HCEC 1CT (cell line): ENCODE measurements around the gene RTN4RL2.
A peak's percentile ranks its signal among the peaks of the same experiment; 100 is the strongest.

Experiments used
- DNase-seq: peaks from one replicate; pipeline ENCODE4 v3.0.0-alpha.2; 2017

Gene RTN4RL2

DNA sequence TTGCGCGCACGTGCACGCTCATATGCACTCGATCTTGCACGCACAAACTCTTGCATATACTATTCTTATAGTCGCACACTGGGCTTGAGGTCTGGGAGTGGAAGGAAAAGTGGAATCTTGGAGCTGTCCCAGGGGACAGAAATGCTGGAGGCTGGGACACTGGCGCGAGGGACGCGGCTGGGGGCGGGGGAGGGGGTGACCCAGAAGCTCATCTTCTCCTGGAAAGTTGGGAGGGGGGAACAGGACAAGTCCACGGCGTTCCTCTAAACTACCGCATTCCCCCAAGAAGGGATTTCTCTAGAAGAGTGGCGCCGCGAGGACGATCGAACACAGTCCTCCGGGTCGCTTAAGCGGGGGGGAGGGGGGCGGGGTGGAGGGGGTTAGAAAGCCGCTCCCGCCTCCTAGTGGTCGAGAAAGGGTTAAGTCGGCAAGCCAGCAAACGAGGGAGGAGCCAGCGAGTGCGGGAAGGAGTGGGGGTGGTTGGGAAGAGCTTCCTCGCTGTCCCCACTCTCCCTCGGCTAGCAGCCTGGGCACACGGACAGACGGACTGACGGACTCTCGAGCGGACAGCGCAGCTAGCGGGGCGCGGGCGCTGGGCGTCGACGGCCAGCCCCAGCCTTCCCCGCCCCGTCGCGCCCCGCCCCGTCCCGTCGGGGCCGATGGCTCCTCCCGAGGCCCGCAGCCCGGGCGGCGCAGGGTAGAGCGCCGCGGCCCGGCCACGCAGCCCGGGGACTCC, at the start of gene RTN4RL2:
Gene RTN4RL2, plus strand, starts transcription at position 507 of the 736 bp plus-strand sequence. CDS start 338 bp downstream, outside the sequence.
- peak; percentile 61 for DNase-seq

DNA sequence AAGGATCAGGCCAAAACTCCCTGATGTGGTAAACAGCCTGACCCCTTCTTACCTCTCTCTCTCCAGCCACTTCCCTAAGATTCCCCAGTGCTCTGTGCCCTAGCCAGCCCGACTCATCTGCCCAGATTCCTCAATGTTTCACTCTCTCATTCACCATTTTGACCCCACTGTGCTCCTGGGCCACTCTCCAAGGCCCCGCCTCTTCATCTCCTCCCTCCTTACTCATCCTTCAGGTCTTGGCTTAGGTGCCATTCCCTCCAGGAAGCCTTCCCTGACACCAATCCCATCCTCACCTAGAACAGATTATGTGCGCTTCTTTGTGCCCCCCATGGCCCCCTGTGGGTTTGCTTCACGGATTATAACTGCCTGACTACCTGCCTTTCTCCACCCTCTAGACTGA, 46.6 kb upstream of the RTN4RL2 start:
- no peak for DNase-seq

DNA sequence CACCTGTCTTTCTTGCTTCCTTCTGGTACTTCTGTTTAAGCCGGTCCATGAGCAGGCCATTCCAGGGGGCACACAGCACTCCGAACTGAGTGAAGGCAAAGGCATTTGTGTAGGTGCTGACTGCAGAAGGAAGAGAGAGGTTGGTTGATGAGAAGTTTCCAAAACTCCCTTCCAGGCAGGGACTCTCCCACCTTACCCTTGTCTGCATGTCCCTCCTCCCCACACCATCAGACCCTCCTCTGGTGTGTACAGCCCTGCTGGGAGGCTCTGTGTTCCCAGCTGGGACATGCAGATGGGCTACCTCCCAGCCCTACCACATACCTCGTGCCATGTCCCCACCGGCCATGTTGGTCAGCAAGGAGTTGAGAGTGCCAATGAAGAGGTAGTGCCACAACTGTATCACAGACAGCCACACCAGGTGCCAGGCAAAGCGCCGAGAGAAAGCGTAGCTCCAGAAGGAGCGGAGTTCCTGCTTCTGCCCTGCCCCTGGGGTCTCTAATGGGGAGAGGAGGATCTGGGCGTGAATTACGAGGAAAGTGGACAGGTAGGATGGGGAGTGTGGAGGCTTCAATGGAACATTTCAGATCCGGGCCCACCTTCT, 45.6 kb upstream of the RTN4RL2 start:
- no peak for DNase-seq

DNA sequence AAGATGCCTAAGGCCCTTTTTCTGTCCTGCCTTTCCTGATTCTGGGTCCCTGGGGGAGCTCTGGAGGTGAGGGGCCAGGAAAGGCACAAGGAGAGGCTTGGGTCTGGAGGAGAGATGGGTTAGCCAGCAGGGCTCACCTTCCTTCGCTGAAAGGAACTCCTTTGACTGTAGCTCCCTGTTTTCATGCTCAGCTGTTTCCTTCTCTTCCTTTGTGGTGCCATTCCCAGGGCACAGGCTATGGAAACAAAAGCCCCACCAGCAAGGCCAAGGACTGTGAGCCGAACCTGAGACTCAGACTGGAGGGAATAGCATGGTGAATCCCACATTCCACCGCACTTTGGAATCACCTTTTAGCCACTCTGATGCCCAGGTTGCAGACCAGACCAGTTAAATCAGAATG, 43.9 kb upstream of the RTN4RL2 start:
- no peak for DNase-seq

DNA sequence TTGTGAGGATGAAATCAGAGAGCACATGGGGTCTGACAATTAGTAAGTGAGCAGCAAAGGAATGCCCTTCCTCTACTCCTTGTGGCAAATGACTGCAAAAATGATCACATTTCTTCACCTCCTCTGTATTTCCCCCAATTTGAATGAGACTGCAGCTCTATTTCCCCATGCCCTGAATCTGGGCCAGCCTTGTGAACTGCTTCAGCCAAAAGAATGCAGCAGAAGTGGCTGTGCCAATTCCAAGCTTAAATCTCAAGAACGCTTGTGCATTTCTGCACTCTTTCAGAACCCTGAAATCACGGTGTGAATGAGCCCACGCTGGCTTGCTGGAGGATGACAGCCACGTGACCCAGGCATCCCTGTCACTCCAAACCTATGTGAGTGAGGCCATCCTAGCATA, 43.3 kb upstream of the RTN4RL2 start:
- DNase-seq = no peak

DNA sequence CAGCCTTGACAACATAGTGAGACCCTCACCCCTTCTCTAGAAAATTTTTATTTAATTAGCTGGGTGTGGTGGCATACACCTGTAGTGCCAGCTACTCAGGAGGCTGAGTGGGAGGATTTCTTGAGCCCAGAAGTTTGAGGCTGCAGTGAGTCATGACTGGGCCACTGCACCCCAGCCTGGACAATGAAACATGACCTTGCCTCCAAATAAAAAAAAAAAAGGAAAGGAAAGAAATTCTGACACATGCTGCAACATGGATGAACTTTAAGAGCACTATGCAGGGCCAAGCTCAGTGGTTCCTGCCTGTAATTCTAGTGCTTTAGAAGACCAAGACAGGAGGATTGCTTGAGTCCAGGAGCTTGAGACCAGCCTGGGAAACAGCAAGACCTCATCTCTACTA, 42.2 kb upstream of the RTN4RL2 start:
- no peak for DNase-seq

DNA sequence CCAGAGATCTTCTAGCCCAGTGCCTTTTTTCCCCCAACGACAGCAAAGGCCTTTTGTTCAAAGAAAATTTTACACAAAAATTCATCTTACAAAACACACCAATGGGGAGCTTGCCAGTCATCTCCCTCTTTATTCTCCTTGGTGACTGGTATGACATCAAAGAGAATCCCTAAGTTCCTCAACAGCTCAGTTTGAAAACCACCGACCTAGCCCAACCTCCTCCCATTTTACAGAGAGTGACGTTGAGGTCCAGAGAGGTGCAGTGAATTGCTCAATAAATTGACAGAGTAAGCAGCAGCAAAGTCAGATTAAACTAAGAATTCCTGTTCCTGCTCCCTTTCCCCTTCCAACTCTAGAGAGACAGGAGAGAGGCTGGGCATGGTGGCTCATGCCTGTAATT, 41.2 kb upstream of the RTN4RL2 start:
- DNase-seq = no peak

DNA sequence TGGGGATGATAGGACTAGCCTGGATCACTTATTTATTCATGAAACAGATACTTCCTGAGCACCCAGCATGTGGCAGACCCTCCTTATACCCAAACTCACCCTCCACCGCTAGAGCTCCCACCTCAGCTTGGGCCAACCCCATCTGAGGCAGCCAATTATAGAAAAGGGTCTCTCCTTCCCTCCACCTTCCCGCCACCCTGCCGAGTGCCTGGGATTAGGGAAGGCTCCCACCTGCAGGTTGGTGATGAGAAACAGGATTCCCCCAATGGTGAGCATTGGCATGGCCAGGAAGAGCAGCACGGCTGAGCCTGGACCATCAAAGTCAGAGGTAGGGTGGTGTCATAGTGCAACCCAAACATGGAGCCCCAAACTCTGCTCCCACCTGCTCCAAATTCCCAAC, 39.3 kb upstream of the RTN4RL2 start:
- DNase-seq = no peak

DNA sequence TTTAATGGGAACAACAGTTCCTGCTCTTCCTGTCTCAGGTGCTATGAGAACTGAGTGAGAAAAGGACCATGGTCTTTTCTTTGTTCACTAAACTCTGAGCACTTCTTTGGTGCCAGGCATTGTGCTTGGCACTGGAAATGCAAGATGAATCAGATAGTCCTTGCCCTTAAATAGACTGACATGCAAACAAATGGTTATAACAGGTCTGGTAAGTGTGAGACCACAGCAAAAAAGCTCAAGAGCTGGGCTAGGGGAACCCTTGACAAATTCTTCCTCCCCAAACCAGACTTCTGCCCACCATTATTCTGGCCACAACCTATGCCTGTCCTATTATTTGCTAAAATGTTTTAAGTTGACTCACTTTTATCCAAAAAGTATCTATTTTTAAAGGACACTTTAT, 38.5 kb upstream of the RTN4RL2 start:
- no peak for DNase-seq

DNA sequence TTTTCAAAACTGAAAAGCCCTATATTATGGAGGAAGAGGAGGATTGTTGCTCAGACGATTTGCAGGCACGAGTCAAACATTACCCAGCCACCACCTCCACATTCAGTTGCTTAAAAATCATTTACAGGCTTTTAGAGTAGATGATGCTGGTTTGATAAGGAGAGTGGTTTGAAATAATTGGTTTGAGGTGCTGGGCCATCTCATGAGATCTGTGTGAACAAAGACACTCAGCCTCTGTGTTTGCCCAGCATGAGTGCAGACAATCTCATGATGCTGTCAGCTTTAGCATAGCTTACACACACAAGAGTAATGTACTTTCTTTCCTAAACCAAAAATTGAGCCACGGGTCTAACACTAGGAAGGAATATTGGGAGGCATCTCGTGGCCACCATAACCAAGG, 37.7 kb upstream of the RTN4RL2 start:
- DNase-seq = no peak

DNA sequence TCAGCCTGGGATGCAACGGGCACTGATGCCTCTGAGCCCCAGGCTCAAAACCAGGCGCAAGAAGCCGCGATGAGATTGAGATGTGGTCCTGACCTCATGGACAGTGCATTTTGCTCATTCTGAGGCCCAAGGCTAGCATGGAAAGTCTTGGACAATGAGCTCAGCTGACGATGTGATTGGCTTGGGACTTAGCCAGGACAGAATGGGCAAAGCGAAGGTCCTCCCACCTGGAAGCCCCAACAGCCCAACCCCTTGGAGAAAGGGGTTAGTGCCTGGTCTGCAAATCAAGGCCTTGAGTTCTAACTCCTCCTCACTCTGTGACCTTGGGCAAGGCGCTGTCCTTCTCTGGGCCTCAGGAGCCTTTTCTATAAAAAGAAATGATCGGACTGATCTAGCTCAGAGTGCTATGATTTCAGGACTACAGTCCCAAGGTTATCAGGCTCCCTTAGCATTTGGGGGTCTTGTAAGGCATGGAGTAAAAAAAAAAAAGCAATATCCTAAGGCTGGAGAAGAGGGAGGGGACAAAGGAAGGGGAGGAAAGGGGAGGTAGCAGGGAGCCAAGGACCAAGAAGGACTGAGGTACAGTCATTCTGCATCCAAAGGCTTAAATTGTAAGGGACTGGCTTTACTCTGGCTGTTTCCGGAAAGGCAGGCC, 36.1 kb upstream of the RTN4RL2 start:
- no peak for DNase-seq

DNA sequence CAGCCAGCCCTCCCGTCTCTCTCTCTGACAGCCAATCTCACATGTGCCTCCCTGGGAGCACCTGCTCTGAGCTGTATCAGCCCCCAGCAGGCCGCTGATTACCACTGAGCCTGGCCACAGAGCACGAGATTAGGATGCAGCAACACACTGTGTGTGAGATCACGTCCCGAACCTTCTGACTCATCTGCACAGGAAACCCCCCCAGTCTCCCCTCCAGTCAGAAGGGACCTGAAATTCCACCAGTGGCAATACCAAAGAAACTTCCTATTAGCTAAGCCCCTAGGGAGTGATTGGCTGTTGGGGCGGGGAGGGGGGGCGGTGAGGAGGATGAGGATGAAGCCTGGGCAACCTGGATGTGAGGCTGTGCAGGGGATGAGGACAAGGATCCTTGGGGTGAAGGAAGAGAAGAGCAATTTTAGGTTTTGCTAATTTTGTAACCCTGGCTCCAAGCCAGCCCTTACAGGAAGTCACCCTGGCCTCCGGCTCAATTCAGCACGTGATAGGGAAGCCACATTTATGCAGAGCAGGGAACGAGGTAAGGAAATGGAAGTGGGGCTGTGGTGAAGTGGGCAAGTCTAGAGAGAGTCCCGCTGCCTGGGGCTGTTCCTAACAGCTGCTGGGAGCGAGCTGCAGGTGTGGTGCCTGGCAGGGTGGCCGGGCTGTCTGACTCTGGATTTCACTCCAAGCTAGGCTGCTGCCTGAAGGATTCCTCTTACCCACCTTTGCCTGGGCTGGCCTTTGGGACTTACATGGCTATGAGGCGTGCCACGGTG, 35.4 kb upstream of the RTN4RL2 start:
- peak; percentile 93 for DNase-seq

DNA sequence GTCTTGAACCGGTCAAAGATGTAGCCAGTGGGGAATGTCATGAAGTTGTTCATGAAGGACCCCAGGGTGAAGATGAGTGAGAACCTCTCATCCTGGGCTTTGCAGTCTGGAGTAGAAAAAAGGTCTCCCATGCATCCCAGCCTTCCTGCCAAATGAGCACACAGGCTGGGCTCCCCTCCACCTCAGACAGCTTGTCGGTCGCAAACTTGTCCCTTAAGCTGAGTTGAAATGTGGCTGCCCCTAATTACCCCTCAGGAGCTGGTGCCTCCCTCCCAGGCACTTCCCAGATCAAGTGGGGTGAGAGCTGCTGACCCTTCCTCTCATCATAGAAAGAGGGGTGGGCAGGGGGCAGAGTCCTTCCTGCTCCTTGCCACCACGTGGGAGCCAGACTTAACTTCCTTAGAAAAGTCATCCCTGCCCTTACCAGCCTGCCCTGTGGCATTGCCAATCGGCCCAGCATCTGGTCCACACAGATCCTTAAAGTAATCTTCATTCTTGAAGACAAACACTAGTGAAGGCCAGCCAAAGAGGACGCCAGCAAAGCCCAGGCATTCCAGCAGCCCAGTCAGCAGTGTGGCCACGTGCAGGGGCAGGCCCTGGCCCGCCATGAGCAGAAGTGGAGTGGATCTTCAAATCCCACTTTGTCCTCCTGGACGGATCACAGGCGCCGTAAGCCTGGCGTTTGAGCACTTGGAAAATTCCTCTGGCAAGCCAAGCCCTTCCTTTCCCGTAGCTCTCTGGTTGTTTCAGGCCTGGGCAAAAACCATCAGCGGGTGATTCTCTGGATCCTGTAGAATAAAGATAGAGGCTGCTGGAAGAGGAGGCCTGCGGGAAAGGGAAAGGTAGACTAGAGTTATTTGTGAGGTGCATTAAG, 34.5 kb upstream of the RTN4RL2 start:
- peak; percentile 30 for DNase-seq

DNA sequence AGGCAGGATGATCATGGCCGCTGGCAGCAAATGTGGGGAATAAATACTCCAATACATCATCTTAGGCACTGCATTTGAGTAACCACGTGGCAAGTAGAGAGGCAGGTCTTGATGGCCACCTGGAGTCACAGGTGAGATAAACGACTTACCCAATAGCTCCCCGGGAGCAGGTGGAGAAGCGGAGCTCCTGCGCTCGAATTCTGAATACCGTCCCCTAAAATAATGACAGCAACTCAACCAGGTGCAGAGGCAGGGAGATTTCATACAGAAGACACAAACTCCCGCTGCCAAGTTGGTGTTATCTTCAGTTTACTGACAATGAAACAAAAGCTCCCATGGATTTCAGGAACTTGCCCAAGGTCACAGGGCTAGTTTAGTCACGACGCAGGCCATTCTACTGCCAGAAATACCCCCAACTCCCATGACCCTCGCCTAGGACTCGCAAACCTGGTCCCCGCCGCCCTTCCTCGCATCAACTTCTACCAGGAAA, 33.8 kb upstream of the RTN4RL2 start:
- DNase-seq = no peak

DNA sequence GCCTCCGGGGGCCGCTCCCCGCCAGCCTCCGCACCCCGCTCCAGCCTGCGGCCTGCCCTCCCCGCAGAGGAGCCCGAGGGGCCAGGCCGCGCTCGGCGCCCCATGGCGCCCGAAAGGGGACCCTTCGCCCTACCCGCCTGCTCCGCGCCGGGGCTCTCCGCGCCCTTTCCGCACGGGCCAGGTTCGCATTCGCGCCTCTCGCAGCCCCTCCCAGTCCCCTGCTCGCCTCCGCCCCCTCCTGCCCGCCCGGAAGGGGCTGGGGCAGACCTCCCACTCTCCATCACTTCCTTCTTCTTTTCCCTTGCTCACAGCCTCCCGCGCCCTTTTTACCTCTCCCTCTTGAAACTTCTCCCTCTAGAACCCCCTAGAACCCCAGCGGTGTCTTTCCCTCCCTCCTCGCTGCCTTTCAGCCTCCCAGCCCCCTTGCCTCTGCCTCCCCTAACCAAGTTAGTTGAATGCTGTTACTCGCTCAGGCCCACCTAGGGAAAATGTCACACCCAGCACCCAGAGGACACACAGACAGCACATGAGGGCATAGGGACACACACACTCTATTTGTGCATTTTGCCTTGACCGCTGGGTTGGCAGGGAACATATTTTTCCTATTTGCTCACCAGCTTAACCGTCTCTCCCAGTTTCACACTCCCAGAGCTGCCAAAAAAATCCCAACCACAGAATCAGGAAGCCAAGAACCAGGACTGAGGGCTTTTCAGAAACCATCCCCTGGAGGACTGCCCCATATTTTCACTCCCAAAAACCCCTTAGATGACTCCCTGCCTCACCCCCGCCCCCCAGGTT, 33.2 kb upstream of the RTN4RL2 start, which contains the start of gene SLC43A3:
Gene SLC43A3, minus strand, starts transcription at position 193 of the 798 bp plus-strand sequence. CDS start 949 bp downstream, outside the sequence.
- peak; percentile 92 for DNase-seq

DNA sequence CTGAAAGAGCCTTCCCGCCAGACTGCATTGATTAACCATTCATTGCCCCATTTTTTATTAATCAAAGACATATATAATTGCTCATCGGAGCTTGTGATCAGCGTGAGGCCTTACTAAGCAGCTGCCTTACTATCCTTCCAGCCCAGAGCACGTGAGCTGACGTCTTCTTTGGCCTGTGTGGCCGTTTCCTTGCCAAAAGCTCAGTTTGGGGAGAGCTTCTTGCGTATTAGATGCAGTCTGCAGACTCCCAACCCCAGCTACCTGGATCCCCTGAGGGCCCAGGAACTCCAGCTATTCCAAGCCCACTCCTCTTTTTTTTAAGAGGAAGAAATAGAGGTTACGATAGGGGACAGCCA, 32.6 kb upstream of the RTN4RL2 start:
- peak; percentile 76 for DNase-seq

DNA sequence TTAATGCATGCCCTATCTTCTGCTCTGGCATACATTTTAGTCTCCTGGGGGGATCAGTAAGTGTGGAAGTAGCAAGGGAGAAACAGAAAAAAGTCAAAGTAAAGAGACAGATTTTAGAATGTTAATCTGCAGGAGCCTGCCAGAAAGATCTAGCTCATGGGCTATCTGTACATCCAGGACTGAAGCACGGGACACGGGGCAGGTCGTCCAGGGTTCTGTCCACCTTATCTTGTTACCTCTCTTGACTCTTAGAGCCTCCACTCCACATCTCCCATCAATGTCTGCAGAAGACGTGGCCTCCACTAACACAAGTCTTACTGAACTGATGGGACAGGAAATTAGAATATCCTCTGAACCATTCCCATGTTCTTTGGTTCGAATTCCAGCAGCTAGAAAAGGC, 31.7 kb upstream of the RTN4RL2 start:
- DNase-seq = no peak

DNA sequence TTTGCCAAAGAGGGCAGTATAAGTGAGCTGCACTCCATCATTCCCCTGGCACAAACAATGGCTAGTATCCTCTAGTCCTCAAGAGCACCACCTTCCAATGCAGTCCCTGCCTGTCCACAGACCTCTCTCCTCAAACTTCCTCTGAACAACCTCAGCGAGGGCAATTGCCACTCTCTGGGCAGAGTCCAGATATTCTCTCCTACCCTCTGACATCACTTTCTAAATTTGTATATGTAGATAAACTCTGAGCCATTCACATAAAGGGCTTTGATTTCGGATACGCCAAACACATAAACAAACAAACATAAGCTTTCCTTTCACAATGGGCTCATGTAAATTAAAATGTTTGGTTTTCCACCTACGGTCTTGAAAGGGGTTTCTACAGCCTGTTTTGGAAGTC, 30.4 kb upstream of the RTN4RL2 start:
- DNase-seq = no peak

DNA sequence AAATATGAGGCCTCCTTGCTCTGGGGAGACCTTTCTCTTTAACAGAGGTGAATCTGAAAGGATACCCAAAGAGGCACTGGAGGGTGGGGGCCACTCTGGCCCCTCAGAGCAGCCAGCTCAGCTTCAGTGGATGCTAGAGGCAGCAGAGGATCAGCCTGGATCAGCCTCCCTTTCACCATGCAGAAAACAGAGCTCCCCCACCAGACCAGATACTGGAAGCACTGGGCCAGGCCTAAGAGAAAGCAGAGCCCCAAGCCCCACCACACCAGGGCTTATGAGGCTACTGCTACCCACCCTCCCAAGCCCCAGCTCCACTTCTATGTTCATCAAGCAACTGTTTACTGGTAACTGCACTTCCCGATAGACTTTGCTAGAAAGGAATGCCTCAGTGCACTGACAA, 29.4 kb upstream of the RTN4RL2 start:
- no peak for DNase-seq

DNA sequence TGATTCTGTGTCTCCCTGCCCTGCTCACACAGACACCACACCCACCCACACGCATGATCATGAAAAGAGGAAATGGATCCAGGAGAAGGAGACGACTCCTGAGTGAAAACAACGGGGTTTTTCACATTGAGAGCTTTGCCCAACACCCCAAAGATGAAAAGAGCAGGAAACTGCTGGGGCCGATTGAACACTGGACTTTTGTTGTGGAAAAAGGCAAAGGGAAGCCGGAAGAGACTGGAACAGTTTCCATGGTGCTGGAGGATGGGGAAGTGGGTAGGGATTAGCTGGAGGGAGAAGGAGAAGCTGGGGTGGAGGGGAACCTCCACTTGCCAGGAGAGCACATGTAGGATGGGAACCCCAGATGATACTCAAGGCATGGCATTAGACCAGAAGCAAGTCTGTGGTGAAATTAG, 28.2 kb upstream of the RTN4RL2 start:
- DNase-seq = no peak

DNA sequence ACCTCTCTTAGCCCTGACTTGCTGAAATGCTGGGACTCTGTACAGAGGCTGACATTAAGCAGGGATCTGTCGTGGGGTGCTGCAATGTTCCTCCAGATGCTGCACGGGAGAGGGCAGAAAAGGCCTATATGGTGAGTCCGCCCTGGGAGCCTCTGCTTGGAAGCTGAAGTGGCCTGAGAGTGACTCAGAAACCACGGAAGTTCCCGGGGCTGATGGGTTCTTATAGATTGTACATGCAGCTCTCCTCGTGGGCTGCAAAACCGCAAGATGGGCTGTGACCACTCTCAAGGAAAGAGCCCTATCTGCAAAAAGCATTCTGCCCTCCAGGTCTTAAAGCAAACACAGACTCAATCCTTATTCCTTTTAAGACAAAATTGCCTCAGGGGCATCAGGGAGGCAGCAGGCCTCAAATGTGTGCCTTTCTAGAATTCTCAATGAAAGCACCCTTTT, 27.6 kb upstream of the RTN4RL2 start:
- peak; percentile 80 for DNase-seq
